ES-I3 (cell line): ENCODE data around the gene CLASP2.
"Not testable (repeated sequence)": the region's sequence is repeated elsewhere in the genome, so short reads cannot be mapped to it uniquely, and the experiment has no call there.

Experiments used
- H3K36me3 ChIP-seq: 2 replicates; pipeline ENCODE4 v1.6.1; 2013; ENCODE audit warnings: mild to moderate bottlenecking, low read length, control low read depth, moderate library complexity; ENCODE audit not compliant: insufficient read depth
- H3K4me1 ChIP-seq: 2 replicates; pipeline ENCODE4 v1.6.1; 2013; ENCODE audit warnings: mild to moderate bottlenecking, control low read depth, low read length; ENCODE audit not compliant: insufficient read depth
- H3K9ac ChIP-seq: 2 replicates; pipeline ENCODE4 v1.6.1; 2013; ENCODE audit warnings: low read depth, mild to moderate bottlenecking, low read length, moderate library complexity
- H3K9me3 ChIP-seq: 2 replicates; pipeline ENCODE4 v1.6.1; 2013; ENCODE audit warnings: mild to moderate bottlenecking, low read length, moderate library complexity; ENCODE audit not compliant: control insufficient read depth, insufficient read depth

CLASP2 gene

GRCh38 chr3:33717866-33718594 lies at the start of gene CLASP2:
Gene CLASP2, minus strand, starts transcription at chr3:33718254. Its CDS starts 252 bp downstream, at chr3:33718002.
- H3K4me1 ChIP-seq = peaks cover 4% of the 10 kb centered on the region; the same call in 1 of the 2 replicates
- H3K9ac ChIP-seq = peak within 1 kb of the TSS; percentile 61
- H3K9me3 ChIP-seq = no peaks in the 10 kb centered on the region
- H3K36me3 ChIP-seq = no peaks in the 10 kb centered on the region

- no peaks in the 10 kb centered on the region for H3K4me1 ChIP-seq
- no peak overlapping the region for H3K9ac ChIP-seq
- no peaks in the 10 kb centered on the region for H3K36me3 ChIP-seq
- H3K9me3 ChIP-seq = peaks cover 11% of the 10 kb centered on the region
Measured at GRCh38 chr3:33758864-33759263, 40.8 kb upstream of the CLASP2 start.

- H3K4me1 ChIP-seq = no peaks in the 10 kb centered on the region
- peaks cover 11% of the 10 kb centered on the region for H3K9me3 ChIP-seq
- no peak overlapping the region for H3K9ac ChIP-seq
- H3K36me3 ChIP-seq = no peaks in the 10 kb centered on the region
Measured at GRCh38 chr3:33758281-33758680, 40.2 kb upstream of the CLASP2 start.

GRCh38 chr3:33754391-33754790 lies 36.3 kb upstream of the CLASP2 start:
- H3K9ac ChIP-seq, H3K36me3 ChIP-seq, H3K4me1 ChIP-seq: not testable (repeated sequence)
- peaks cover 11% of the 10 kb centered on the region for H3K9me3 ChIP-seq

GRCh38 chr3:33751336-33751735 lies 33.3 kb upstream of the CLASP2 start:
- Histone ChIP-seq H3K9me3 (peaks cover 8% of the 10 kb centered on the region), H3K9ac (no peak overlapping the region), H3K4me1 (no peaks in the 10 kb centered on the region), H3K36me3 (no peaks in the 10 kb centered on the region)

GRCh38 chr3:33750211-33750548 lies 32.1 kb upstream of the CLASP2 start:
- Histone ChIP-seq H3K36me3 (no peaks in the 10 kb centered on the region), H3K4me1 (no peaks in the 10 kb centered on the region), H3K9me3 (peaks cover 7% of the 10 kb centered on the region), H3K9ac (no peak overlapping the region)

GRCh38 chr3:33749546-33750210 lies 31.6 kb upstream of the CLASP2 start:
- H3K36me3 ChIP-seq = no peaks in the 10 kb centered on the region
- H3K4me1 ChIP-seq = no peaks in the 10 kb centered on the region
- peaks cover 3% of the 10 kb centered on the region for H3K9me3 ChIP-seq
- no peak overlapping the region for H3K9ac ChIP-seq

GRCh38 chr3:33746416-33747116 lies 28.5 kb upstream of the CLASP2 start:
- H3K36me3 ChIP-seq = no peaks in the 10 kb centered on the region
- H3K4me1 ChIP-seq = no peaks in the 10 kb centered on the region
- no peak overlapping the region for H3K9ac ChIP-seq
- H3K9me3 ChIP-seq = no peaks in the 10 kb centered on the region

GRCh38 chr3:33737146-33737545 lies 19.1 kb upstream of the CLASP2 start:
- no peaks in the 10 kb centered on the region for H3K4me1 ChIP-seq
- H3K9ac ChIP-seq = no peak overlapping the region
- no peaks in the 10 kb centered on the region for H3K36me3 ChIP-seq
- peaks cover 5% of the 10 kb centered on the region for H3K9me3 ChIP-seq

- H3K4me1 ChIP-seq = no peaks in the 10 kb centered on the region
- peaks cover 10% of the 10 kb centered on the region for H3K9me3 ChIP-seq
- H3K9ac ChIP-seq = no peak overlapping the region
- H3K36me3 ChIP-seq = no peaks in the 10 kb centered on the region
Measured at GRCh38 chr3:33732394-33732793, 14.3 kb upstream of the CLASP2 start.

GRCh38 chr3:33729993-33730392 lies 11.9 kb upstream of the CLASP2 start:
- H3K9ac ChIP-seq = no peak overlapping the region
- H3K36me3 ChIP-seq = no peaks in the 10 kb centered on the region
- peaks cover 10% of the 10 kb centered on the region for H3K9me3 ChIP-seq
- H3K4me1 ChIP-seq = no peaks in the 10 kb centered on the region

GRCh38 chr3:33724256-33724655 lies 6.2 kb upstream of the CLASP2 start:
- Histone ChIP-seq H3K4me1 (no peaks in the 10 kb centered on the region), H3K9me3 (no peaks in the 10 kb centered on the region), H3K9ac (no peak overlapping the region), H3K36me3 (no peaks in the 10 kb centered on the region)

- no peaks in the 10 kb centered on the region for H3K36me3 ChIP-seq
- no peak overlapping the region for H3K9ac ChIP-seq
- no peaks in the 10 kb centered on the region for H3K9me3 ChIP-seq
- no peaks in the 10 kb centered on the region for H3K4me1 ChIP-seq
Measured at GRCh38 chr3:33722626-33723370, 4.7 kb upstream of the CLASP2 start.

GRCh38 chr3:33722191-33722590 lies 4.1 kb upstream of the CLASP2 start:
- no peak overlapping the region for H3K9ac ChIP-seq
- no peaks in the 10 kb centered on the region for H3K36me3 ChIP-seq
- no peaks in the 10 kb centered on the region for H3K4me1 ChIP-seq
- H3K9me3 ChIP-seq = no peaks in the 10 kb centered on the region
